Endothelial cell of umbilical vein (primary cell): ENCODE results near the gene GBX2. TPM values are rescaled to one million over a fixed set of nuclear protein-coding genes. Genes with fewer than 3 reads are reported as not detected.

Experiments
- BruUV-seq: library from RNA; stranded (reverse); fragments of 400-500 nt; replicated peaks from 2 replicates; lab custom pipeline; 2021; lab: Mats Ljungman, UMichigan
- CTCF ChIA-PET: fragments of 300-600, 350-600 bp; sonication (Branson Sonifier 250); formaldehyde crosslinking; loops from one replicate; lab custom pipeline; 2021; ENCODE audit warnings: antibody characterized with exemption, inconsistent platforms; lab: Charles Lee
- POLR2A ChIA-PET: fragments of 300-600, 350-600 bp; sonication (Branson Sonifier 250); formaldehyde crosslinking; loops from one replicate; lab custom pipeline; 2021; ENCODE audit warnings: antibody characterized with exemption, inconsistent platforms; lab: Charles Lee
- DNase-seq: peaks from one replicate; pipeline ENCODE4 v3.0.0-alpha.2; 2011; ENCODE audit warnings: low read depth, low spot score
- FAIRE-seq: peaks from 2 replicates; lab custom pipeline; 2011; peaks lifted over from hg19 to GRCh38; lab: Jason Lieb, UNC
- H2AFZ ChIP-seq: 2 replicates; pipeline ENCODE4 v1.6.0; 2012; ENCODE audit warnings: low read depth, low read length, control low read depth, inconsistent platforms
- H3K27ac ChIP-seq: 2 replicates; pipeline ENCODE4 v1.5.1; 2011; ENCODE audit warnings: low read depth, mild to moderate bottlenecking, control low read depth, low read length, moderate library complexity; ENCODE audit not compliant: insufficient read depth
- H3K27me3 ChIP-seq, 2 experiments: 2 replicates each; pipeline versions ENCODE4 v1.6.0 to v1.6.1; 2011; ENCODE audit warnings: low read length in 2 of 2, mixed read lengths in 1 of 2; ENCODE audit not compliant: control insufficient read depth in 2 of 2, insufficient read depth in 2 of 2
- H3K36me3 ChIP-seq, 2 experiments: 2 replicates in 1 of 2; 3 replicates in 1 of 2; pipeline ENCODE4 v1.5.1; 2011; ENCODE audit warnings: low read length in 2 of 2, mild to moderate bottlenecking in 1 of 2, moderate library complexity in 1 of 2; ENCODE audit not compliant: control insufficient read depth in 2 of 2, insufficient read depth in 2 of 2; ENCODE audit errors: extremely low read depth in 1 of 2
- H3K4me1 ChIP-seq: 3 replicates; pipeline ENCODE4 v1.5.1; 2011; ENCODE audit warnings: mild to moderate bottlenecking, low read length; ENCODE audit not compliant: control insufficient read depth, insufficient read depth; ENCODE audit errors: extremely low read depth
- H3K4me2 ChIP-seq: 2 replicates; pipeline ENCODE4 v1.6.1; 2011; ENCODE audit warnings: low read length, control low read depth, mixed read lengths; ENCODE audit not compliant: insufficient read depth
- H3K4me3 ChIP-seq, 3 experiments: fragments of 200-600 bp in 1 of 3; sonication (generic), shearing (Covaris generic) in 1 of 3; replicated peaks in 1 of 3; 2 replicates each; pipeline ENCODE4 v1.5.1; 2011 to 2016; ENCODE audit warnings: control low read depth in 3 of 3, low read length in 3 of 3, mild to moderate bottlenecking in 2 of 3, inconsistent platforms in 1 of 3, low read depth in 1 of 3, moderate library complexity in 1 of 3; ENCODE audit not compliant: insufficient read depth in 1 of 3
- H3K79me2 ChIP-seq: 2 replicates; pipeline ENCODE4 v1.6.0; 2012; ENCODE audit warnings: low read length, inconsistent platforms; ENCODE audit not compliant: control insufficient read depth, insufficient read depth
- H3K9ac ChIP-seq: replicated peaks from 2 replicates; pipeline ENCODE3; 2011; ENCODE audit warnings: low read length, control low read depth; ENCODE audit not compliant: insufficient read depth; ENCODE audit errors: extremely low read depth
- H3K9me1 ChIP-seq: replicated peaks from 3 replicates; pipeline ENCODE4 v1.6.0; 2011; ENCODE audit warnings: mild to moderate bottlenecking, low read length; ENCODE audit not compliant: control insufficient read depth, insufficient read depth; ENCODE audit errors: extremely low read depth
- H3K9me3 ChIP-seq: replicated peaks from 2 replicates; pipeline ENCODE4 v1.5.1; 2012; ENCODE audit warnings: low read length, inconsistent platforms; ENCODE audit not compliant: control insufficient read depth, insufficient read depth
- H4K20me1 ChIP-seq: replicated peaks from 2 replicates; pipeline ENCODE3; 2011; ENCODE audit warnings: mild to moderate bottlenecking, low read length; ENCODE audit not compliant: control insufficient read depth, insufficient read depth; ENCODE audit errors: extremely low read depth
- CTCF ChIP-seq, 2 donors: IDR thresholded peaks; 1 replicate in 1 of 2; 2 replicates in 1 of 2; pipeline ENCODE4 v1.5.1; 2011; ENCODE audit warnings: low read length in 2 of 2, mild to moderate bottlenecking in 2 of 2, moderate library complexity in 2 of 2, control low read depth in 1 of 2, inconsistent platforms in 1 of 2, low read depth in 1 of 2; ENCODE audit not compliant: insufficient read depth in 1 of 2; ENCODE audit errors: extremely low read depth in 1 of 2
- EZH2 ChIP-seq: IDR thresholded peaks from 2 replicates; pipeline ENCODE4 v1.6.1; 2012; ENCODE audit warnings: borderline replicate concordance, low read depth, mild to moderate bottlenecking, moderate library complexity, low read length, inconsistent platforms; ENCODE audit not compliant: severe bottlenecking
- FOS ChIP-seq: IDR thresholded peaks from 2 replicates; pipeline ENCODE4 v1.6.1; 2011; ENCODE audit warnings: mild to moderate bottlenecking, low read length, moderate library complexity, borderline replicate concordance; ENCODE audit not compliant: insufficient read depth
- GATA2 ChIP-seq: IDR thresholded peaks from 2 replicates; pipeline ENCODE4 v1.7.0; 2011; ENCODE audit warnings: low read depth, mild to moderate bottlenecking, moderate library complexity, mixed read lengths, low read length; ENCODE audit not compliant: insufficient read length, insufficient read depth
- JUN ChIP-seq: IDR thresholded peaks from 2 replicates; pipeline ENCODE4 v1.6.1; 2011; ENCODE audit warnings: borderline replicate concordance, low read depth; ENCODE audit not compliant: insufficient read length, insufficient read depth
- MAX ChIP-seq: IDR thresholded peaks from 2 replicates; pipeline ENCODE4 v1.6.1; 2011; ENCODE audit not compliant: insufficient read depth, insufficient read length
- MYC ChIP-seq: IDR thresholded peaks from one replicate; pipeline ENCODE4 v1.6.1; 2011; ENCODE audit warnings: mild to moderate bottlenecking, low read depth, low read length
- POLR2A ChIP-seq: IDR thresholded peaks from 2 replicates; pipeline ENCODE4 v1.6.1; 2012; ENCODE audit warnings: low read depth, mild to moderate bottlenecking, control low read depth, low read length
- POLR2AphosphoS5 ChIP-seq: IDR thresholded peaks from 2 replicates; pipeline ENCODE4 v1.6.1; 2012; ENCODE audit warnings: low read depth, mild to moderate bottlenecking, control low read depth, low read length, moderate library complexity; ENCODE audit not compliant: insufficient read depth
- dilution Hi-C: fragments of 300-500 bp; cut with MboI; formaldehyde crosslinking; loops from one replicate; pipeline ENCODE4 v1.15.0; 2019; ENCODE audit warnings: low sequenced_read_pairs; ENCODE audit not compliant: extremely low pct_ligation_motif_present
- intact Hi-C: fragments of 100-400 bp; cut with micrococcal nuclease; formaldehyde crosslinking; loops from one replicate; pipeline ENCODE4 v1.10.0; 2022
- polyA plus RNA-seq, 4 experiments: library from polyadenylated mRNA; depleted of rRNA in 3 of 4; stranded (reverse) in 3 of 4; unstranded in 1 of 4; fragments of >200 nt; gene quantifications; 2 replicates each; pipeline versions ENCODE4 v1.2.1 to v1.2.3, GENCODE V29; 2011 to 2012; ENCODE audit warnings: missing spikeins in 1 of 4
- total RNA-seq: library from RNA; stranded (reverse); gene quantifications from 2 replicates; pipeline ENCODE4 v1.2.3, GENCODE V29; 2021

The GBX2 gene
- total and polyA plus RNA-seq, 2 donors (not counting 3 experiments of a cell fraction or from before 2014, with no cell fraction given), result 3.0 to 3.6 TPM

GRCh38 chr2:236131073-236131692, 37.0 kb downstream of the GBX2 start:
- Histone ChIP-seq H3K9ac (no peak overlapping the region), H3K4me3 (no peak overlapping the region), H3K27me3 (no peaks in the 10 kb centered on the region), H3K4me2 (no peak overlapping the region), H3K9me3 (no peaks in the 10 kb centered on the region), H3K9me1 (no peaks in the 10 kb centered on the region), H3K4me1 (no peaks in the 10 kb centered on the region), H2AFZ (no peak overlapping the region), H3K27ac (no peak overlapping the region), H3K36me3 (no peaks in the 10 kb centered on the region), H3K79me2 (no peaks in the 10 kb centered on the region), H4K20me1 (no peaks in the 10 kb centered on the region)
- no TSS peak for BruUV-seq
- intact Hi-C loops, result no loop called here
- DNase-seq (no peak), FAIRE-seq (no peak)
- TF ChIP-seq FOS, result no peak
- no peak for TF ChIP-seq EZH2
- TF ChIP-seq MYC, result no peak
- no peak for TF ChIP-seq POLR2A
- TF ChIP-seq GATA2, result no peak
- no peak for TF ChIP-seq MAX
- no peak for TF ChIP-seq JUN
- no peak for TF ChIP-seq CTCF (IDR thresholded peaks at IDR 0.05; ENCODE audit: extremely low read depth in 1 of 2, insufficient read depth in 1 of 2, low read depth in 1 of 2, low read length in 2 of 2)
- no peak for TF ChIP-seq POLR2AphosphoS5
- ChIA-PET POLR2A (no interaction called here), CTCF (interaction anchor here (1.1 kb wide), 1 partner anchor 10 kb away, joined by 3 read pairs; no protein-coding TSS in a partner anchor)
- dilution Hi-C loops, result no loop called here
